Measurements from ENCODE around the gene GRK5. TPM values are rescaled to one million over a fixed set of nuclear protein-coding genes. Genes with fewer than 3 reads are reported as not detected.

Gene GRK5
- total RNA-seq, 2 donors from 2014 or later: 9.1 to 11.9 TPM

GRCh38 chr10:119355930-119356329 is 148.6 kb downstream of the GRK5 start:
- Histone ChIP-seq H3K4me1 (ENCODE audit: control insufficient read depth, insufficient read depth, low read length) (no peaks in the 10 kb centered on the region), H3K36me3 (ENCODE audit: control insufficient read depth, insufficient read depth, low read length) (no peaks in the 10 kb centered on the region), H3K27ac (ENCODE audit: low read depth, low read length) (no peak overlapping the region), H3K9me3 (ENCODE audit: control insufficient read depth, low read length) (peaks cover 26% of the 10 kb centered on the region), H3K27me3 (ENCODE audit: control insufficient read depth, insufficient read depth, low read length, poor library complexity, severe bottlenecking) (no peaks in the 10 kb centered on the region), H3K4me3 (ENCODE audit: low read length) (peak overlapping the region; percentile 54), H3K9ac (ENCODE audit: extremely low read depth, low read length, poor library complexity, severe bottlenecking) (no peak overlapping the region)
- no peak overlapping the region for H3K27ac Mint-ChIP-seq
- DNase-seq: no peak
- no peak overlapping the region for H3K4me3 Mint-ChIP-seq
- peaks cover 9% of the 10 kb centered on the region for H3K36me3 Mint-ChIP-seq (ENCODE audit: low read depth)
- no peaks in the 10 kb centered on the region for H3K27me3 Mint-ChIP-seq (ENCODE audit: insufficient read depth)
- no peaks in the 10 kb centered on the region for H3K4me1 Mint-ChIP-seq
- WGBS, 2 experiments (ENCODE audit: insufficient coverage in 1 of 2, insufficient read length in 1 of 2): 88% methylated on average over 1 of the region's 2 CpGs; no CpG with 5 or more reads in 1 of the 2 experiments
- TF ChIP-seq CTCF (conservative IDR thresholded peaks at IDR 0.05): peak; percentile 76
- H3K9me3 Mint-ChIP-seq: peaks cover 49% of the 10 kb centered on the region

- H3K27ac Mint-ChIP-seq: no peak overlapping the region
- no peaks in the 10 kb centered on the region for H3K27me3 Mint-ChIP-seq (ENCODE audit: insufficient read depth)
- H3K9me3 Mint-ChIP-seq: peaks cover 32% of the 10 kb centered on the region
- H3K27me3 ChIP-seq (ENCODE audit: control insufficient read depth, insufficient read depth, low read length, poor library complexity, severe bottlenecking): no peaks in the 10 kb centered on the region
- 95% methylated on average over 9 to 14 of the region's 14 CpGs for WGBS, 2 experiments (ENCODE audit: insufficient coverage in 1 of 2, insufficient read length in 1 of 2)
- peaks cover 5% of the 10 kb centered on the region for H3K36me3 Mint-ChIP-seq (ENCODE audit: low read depth)
- no peak overlapping the region for H3K4me3 ChIP-seq (ENCODE audit: low read length)
- H3K27ac ChIP-seq (ENCODE audit: low read depth, low read length): no peak overlapping the region
- no peak for DNase-seq
- no peaks in the 10 kb centered on the region for H3K36me3 ChIP-seq (ENCODE audit: control insufficient read depth, insufficient read depth, low read length)
- H3K9ac ChIP-seq (ENCODE audit: extremely low read depth, low read length, poor library complexity, severe bottlenecking): no peak overlapping the region
- H3K4me1 Mint-ChIP-seq: no peaks in the 10 kb centered on the region
- H3K4me3 Mint-ChIP-seq: no peak overlapping the region
- H3K9me3 ChIP-seq (ENCODE audit: control insufficient read depth, low read length): peaks cover 14% of the 10 kb centered on the region
- H3K4me1 ChIP-seq (ENCODE audit: control insufficient read depth, insufficient read depth, low read length): no peaks in the 10 kb centered on the region
- no peak for TF ChIP-seq CTCF (conservative IDR thresholded peaks at IDR 0.05)
Observed at GRCh38 chr10:119357412-119358151, 150.2 kb downstream of the GRK5 start.

GRCh38 chr10:119358152-119358512 is 150.8 kb downstream of the GRK5 start:
- Mint-ChIP-seq H3K27ac (no peak overlapping the region), H3K27me3 (ENCODE audit: insufficient read depth) (no peaks in the 10 kb centered on the region), H3K4me1 (no peaks in the 10 kb centered on the region), H3K36me3 (ENCODE audit: low read depth) (peaks cover 5% of the 10 kb centered on the region), H3K4me3 (no peak overlapping the region), H3K9me3 (peaks cover 28% of the 10 kb centered on the region)
- Histone ChIP-seq H3K36me3 (ENCODE audit: control insufficient read depth, insufficient read depth, low read length) (no peaks in the 10 kb centered on the region), H3K4me3 (ENCODE audit: low read length) (no peak overlapping the region), H3K9me3 (ENCODE audit: control insufficient read depth, low read length) (peaks cover 14% of the 10 kb centered on the region), H3K27me3 (ENCODE audit: control insufficient read depth, insufficient read depth, low read length, poor library complexity, severe bottlenecking) (no peaks in the 10 kb centered on the region), H3K4me1 (ENCODE audit: control insufficient read depth, insufficient read depth, low read length) (no peaks in the 10 kb centered on the region), H3K9ac (ENCODE audit: extremely low read depth, low read length, poor library complexity, severe bottlenecking) (no peak overlapping the region), H3K27ac (ENCODE audit: low read depth, low read length) (no peak overlapping the region)
- 88 to 94% methylated on average over 3 to 6 of the region's 6 CpGs for whole genome bisulfite sequencing, 2 experiments (ENCODE audit: insufficient coverage in 1 of 2, insufficient read length in 1 of 2)
- TF ChIP-seq CTCF (conservative IDR thresholded peaks at IDR 0.05): no peak
- DNase-seq: no peak

All from endodermal cell (in vitro differentiated cells).